Brain microvascular endothelial cell (primary cell): ENCODE results near the gene OSBPL5.

Experiments
- DNase-seq: peaks from one replicate; pipeline ENCODE4 v3.0.0-alpha.2; 2020
- H3K27ac ChIP-seq: fragments of 250-450 bp; sonication (Bioruptor Pico); 2 replicates; pipeline ENCODE4 v1.5.1; 2020; ENCODE audit warnings: mild to moderate bottlenecking, moderate library complexity
- H3K27me3 ChIP-seq: fragments of 250-450 bp; sonication (Bioruptor Pico); replicated peaks from 2 replicates; pipeline ENCODE4 v1.5.1; 2020; ENCODE audit warnings: mild to moderate bottlenecking
- H3K36me3 ChIP-seq: fragments of 250-450 bp; sonication (Bioruptor Pico); replicated peaks from 2 replicates; pipeline ENCODE4 v1.5.1; 2020; ENCODE audit warnings: mild to moderate bottlenecking
- H3K4me3 ChIP-seq: 2 replicates; pipeline ENCODE4 v1.5.1; 2011; ENCODE audit warnings: low read depth, mild to moderate bottlenecking, control low read depth, low read length, moderate library complexity
- CTCF ChIP-seq: IDR thresholded peaks from 2 replicates; pipeline ENCODE4 v1.5.1; 2011; ENCODE audit warnings: low read depth, mild to moderate bottlenecking, moderate library complexity, low read length, control low read depth, inconsistent platforms; ENCODE audit errors: missing control alignments
- in situ Hi-C: cut with HindIII; loops from 2 replicates; pipeline ENCODE4 v1.10.0; 2017; ENCODE audit warnings: low sequenced_read_pairs, low pct_ligation_motif_present

OSBPL5 gene

DNA sequence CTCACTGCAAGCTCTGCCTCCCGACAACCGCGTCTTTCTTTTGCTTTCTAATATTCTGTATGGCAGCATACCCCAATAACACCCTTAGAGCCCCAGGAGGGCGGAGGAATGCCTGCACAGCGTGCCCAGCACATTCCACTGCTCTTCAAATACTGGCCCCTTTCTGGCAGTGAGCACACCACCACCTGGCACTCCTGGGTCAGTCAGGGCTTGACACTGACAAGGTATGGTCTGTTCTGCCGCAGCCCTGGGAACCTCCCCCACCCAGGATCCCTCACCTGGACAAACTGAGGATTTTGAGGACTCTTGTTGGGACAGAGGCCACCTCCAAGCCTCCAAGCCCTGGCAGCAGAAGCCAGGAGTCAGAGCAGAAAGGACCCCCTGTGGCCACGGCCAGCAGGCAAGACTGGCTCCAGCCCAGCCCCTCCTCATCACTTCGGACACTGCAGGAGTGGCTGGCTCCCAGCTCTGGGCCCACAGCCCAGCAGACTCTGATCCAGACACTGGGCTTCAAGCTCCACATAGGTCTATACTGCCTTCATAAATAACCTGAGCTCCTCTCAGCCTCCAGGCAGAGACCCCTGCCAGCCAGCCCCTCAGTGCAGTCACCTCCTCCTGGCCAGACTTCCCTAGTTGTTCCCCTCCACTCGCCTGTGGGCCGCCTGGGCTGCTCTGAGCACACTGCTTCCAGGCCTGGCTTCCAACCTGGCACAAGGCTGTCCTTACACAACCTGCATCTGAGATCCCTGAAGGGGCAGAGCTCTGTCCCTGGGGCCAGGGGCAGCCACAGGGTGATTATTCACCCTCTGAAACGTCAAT, 122.4 kb downstream of the OSBPL5 start:
- in situ Hi-C loops = no loop called here
- no peak overlapping the region for H3K27ac ChIP-seq
- no peak overlapping the region for H3K4me3 ChIP-seq
- DNase-seq = no peak
- peaks cover 42% of the 10 kb centered on the region for H3K36me3 ChIP-seq
- no peaks in the 10 kb centered on the region for H3K27me3 ChIP-seq
- TF ChIP-seq CTCF = no peak

- Histone ChIP-seq H3K27ac (no peak overlapping the region), H3K27me3 (no peaks in the 10 kb centered on the region), H3K36me3 (peaks cover 49% of the 10 kb centered on the region), H3K4me3 (no peak overlapping the region)
- no peak for DNase-seq
- in situ Hi-C loops = no loop called here
- no peak for TF ChIP-seq CTCF
Observed at GRCh38 chr11:3041699-3042441, 123.2 kb downstream of the OSBPL5 start.

- no peak for DNase-seq
- Histone ChIP-seq H3K27ac (no peak overlapping the region), H3K27me3 (no peaks in the 10 kb centered on the region), H3K36me3 (peaks cover 52% of the 10 kb centered on the region), H3K4me3 (no peak overlapping the region)
- in situ Hi-C loops = no loop called here
- TF ChIP-seq CTCF = no peak
Observed at GRCh38 chr11:3040881-3041280, 124.2 kb downstream of the OSBPL5 start.

GRCh38 chr11:3037945-3038271, 127.2 kb downstream of the OSBPL5 start:
- H3K27me3 ChIP-seq = no peaks in the 10 kb centered on the region
- peaks cover 59% of the 10 kb centered on the region for H3K36me3 ChIP-seq
- in situ Hi-C loops = no loop called here
- H3K4me3 ChIP-seq = no peak overlapping the region
- no peak overlapping the region for H3K27ac ChIP-seq
- TF ChIP-seq CTCF = no peak
- DNase-seq = no peak
